CD4-positive, alpha-beta T cell treated with Interleukin-6 for 4 hours (primary cell): ENCODE measurements around the gene CCDC74B.
"Not testable (repeated sequence)": the region's sequence is repeated elsewhere in the genome, so short reads cannot be mapped to it uniquely, and the experiment has no call there.

ENCODE experiments used
- DNase-seq: peaks from one replicate; pipeline ENCODE4 v3.0.0-alpha.2; 2020; ENCODE audit warnings: mixed read lengths

Gene CCDC74B

DNA sequence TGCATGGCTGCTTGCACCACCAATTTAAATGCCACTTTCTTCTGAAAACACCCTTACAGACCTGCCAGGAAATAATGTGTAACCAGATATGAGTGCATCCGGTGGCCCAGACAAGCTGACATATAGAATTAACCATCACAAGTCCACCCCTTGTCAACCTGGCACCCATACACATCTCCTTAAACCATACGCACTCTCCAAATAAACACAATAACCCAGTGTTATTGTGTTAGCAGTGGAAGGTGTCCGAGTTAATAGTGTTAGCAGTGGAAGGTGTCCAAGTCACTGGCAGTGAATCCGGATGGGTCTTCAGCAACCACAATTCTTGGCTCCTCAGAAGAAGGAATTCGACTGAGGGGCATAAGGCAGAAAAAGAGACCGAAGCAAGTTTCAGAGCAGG, 3.6 kb upstream of the CCDC74B start:
- DNase-seq: not testable (repeated sequence)

DNA sequence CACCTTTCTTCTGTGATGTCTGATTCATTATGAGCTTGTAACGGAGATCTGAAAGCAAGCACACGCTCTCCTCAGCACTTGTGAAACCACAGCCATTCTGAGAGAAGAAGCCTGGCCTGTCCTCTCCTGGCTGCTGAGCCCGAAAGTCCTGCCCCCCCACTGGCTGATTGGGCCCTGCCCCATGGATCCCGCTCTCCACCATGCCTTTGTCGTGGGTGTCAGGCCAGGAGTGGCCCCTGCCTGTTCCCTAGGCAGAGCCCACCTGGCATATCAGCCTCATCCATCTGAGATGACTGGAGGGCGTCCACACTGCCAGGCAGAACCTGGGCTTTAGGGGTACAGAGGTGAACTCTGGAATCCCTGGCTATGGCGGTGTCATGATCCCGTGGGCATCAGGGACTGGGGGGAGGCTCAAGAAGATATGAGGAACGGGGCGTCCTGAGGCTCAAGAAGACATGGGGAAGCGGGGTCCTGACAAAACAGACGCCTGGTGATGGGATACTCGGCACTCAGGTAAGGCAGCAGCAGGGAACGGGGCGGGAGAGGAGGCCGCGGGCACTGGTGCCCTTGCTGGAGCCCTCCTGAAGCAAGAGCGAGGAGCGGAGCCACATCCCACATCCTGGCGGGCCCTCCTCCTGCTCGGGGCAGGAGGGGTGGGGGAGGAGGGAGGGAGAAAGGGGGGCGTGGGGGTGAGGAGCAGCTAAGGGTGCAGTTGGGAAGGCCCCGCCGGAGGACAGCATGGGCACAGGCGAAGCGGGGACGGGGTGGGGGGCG, 1.5 kb downstream of the CCDC74B start:
- DNase-seq: not testable (repeated sequence)

DNA sequence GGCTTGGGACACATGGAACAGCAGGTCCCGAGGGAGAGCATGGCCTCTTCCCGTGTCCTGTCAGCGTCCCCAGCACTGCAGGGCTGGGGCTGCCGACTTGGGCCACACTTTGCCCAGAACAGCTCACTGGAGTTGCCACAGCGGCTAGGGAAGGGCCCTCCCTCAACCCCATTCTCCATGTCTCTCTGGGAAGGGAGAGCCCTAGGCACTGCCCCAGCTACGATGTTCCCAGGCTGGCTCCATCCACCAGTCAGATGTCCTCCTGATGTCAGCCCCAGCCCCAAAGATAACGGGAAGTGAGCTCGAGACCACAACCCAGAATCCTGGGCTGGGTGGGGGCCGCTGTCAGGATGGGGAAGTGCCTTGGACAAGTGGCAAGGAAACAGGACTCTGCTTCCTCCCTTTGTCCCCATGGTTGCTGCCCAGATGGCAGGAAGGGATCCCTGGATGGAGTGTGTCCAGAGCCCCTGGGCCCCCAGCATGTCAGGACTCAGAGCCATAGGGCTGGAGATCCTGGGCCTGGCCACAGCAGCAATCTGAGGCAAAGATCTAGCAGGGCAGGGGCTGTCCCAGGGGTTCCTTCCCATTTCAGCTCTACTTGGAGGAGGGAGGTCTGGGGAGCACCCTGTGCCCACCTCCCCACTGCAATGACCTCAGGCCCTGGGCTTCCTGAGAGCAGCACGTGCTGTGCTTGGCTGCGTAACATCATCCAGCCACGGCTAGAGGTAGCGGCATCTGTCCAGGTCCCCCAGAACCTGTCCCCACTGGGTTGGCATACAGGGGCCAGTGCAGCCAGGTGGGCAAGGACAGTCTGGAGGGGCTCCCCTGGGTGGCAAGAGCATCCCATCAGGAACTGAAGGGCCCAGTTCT, 2.3 kb downstream of the CCDC74B start:
- not testable (repeated sequence) for DNase-seq

DNA sequence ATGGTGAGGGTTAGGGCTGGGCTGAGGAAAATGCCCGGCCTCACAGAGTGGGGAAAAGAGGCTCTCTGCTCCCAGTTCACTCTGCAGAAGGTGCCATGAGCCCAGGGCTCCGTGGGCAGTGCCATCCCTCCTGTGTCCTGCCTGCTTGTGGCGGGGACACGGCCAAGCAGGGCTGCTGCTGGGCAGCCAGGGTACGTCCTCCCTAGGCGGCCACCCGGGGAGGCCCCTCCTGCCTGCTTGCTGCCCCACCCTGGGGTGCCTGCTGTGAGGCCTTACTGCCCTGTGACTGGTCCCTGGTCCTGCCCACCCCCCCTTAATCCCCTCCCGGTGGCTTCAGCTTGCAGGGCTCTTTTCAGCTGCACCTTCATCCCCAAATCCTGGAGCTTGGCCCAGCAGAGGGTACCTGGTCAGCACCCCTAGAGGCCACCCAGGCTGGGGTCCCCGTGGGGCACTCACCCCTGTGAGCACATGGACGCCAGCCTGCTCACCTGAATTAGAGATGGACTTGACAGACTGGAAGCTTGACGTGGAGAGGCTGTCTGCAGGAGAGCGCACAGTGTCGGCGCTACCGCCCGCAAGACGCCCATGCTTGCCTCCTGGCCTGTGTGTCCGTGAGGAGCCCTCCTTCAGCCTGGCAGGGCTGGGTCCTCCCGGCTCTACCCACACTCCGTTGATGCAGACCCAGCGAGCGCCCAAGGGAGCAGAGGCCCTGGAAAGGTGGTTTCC, 3.1 kb downstream of the CCDC74B start:
- not testable (repeated sequence) for DNase-seq

DNA sequence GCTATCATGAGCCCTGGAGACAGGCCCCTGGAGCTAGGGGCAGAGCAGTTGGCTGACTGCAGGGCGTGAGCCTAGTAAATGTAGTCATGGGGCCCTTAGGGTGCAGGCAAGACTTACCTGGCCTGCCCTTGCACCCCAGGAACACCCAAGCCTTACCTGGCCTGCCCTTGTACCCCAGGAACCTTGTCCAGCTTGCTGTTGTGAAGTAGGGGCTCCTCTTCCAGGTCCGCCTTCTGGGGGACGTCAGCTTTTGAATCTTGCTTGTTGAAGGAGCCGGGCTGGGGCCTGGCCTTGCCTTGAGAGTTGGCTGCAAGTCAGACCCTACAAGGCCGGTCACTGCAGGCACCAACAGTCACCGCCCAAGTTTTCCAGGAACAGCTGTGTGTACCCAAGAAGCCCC, 3.9 kb downstream of the CCDC74B start:
- not testable (repeated sequence) for DNase-seq

DNA sequence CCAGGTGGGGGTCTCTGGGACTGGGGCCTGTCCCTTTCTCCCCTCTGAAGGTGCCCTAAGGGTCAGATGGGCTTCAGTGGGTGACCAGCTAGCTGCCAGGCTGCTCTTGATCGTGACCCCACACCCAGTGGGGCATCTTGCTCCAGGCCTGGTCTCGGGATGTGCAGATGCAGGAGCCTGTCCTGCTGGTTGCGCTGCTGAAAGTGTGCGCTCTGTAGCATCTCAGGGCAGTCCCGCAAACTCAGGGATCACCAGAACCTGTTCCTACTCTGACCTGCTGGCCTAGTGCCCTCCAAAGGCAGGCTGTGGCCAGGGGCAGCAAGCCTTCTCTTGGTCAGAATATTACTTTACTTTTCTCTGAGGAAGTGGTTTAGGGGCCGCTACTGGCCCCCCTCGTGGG, 4.4 kb downstream of the CCDC74B start:
- DNase-seq: not testable (repeated sequence)

DNA sequence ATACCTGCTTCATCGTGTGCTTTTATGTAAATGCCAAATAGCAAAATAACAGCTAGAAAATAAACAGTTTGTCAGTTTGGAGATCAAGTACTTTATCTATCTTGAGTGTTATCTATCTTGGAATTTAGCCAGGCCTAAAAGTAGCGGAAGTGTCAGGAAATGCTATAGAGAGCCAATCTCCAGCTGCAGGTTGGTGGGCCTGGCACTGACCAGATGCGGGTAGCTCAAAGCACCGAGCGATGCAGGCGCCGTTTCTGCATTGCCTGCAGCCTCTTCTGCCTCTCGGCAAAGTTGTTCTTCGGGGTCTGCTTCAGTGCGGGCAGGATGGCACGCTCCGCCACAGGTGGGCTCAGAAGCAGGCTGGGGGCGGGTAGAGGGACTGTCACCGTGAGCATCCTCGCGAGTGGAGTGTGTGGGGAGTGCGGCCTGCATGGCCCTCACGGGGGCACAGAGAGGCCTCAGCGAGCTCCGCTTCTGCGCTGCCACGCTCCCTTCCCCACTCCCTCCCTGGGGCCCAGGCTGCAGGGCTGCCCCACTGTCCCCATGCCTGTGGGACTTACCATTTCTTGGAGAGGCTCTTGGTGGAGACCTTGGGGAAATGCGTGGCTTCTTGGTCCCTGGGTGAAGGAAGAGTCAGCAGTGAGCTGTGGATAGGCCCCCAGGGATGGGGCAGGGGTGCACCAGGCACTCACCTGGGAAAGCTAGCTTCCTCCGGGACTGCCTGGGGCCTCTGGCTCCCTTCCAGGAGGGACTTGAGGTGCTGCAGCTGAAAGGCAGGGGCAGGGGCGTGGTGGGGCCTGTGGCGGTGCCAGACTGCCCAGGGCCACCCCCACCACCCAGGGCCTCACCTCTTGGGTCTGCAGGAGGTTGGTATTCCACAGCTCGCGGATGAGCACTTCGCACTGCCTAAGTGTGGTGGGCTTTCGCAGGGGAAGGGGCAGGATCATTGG, 5.3 kb downstream of the CCDC74B start:
- DNase-seq: not testable (repeated sequence)

DNA sequence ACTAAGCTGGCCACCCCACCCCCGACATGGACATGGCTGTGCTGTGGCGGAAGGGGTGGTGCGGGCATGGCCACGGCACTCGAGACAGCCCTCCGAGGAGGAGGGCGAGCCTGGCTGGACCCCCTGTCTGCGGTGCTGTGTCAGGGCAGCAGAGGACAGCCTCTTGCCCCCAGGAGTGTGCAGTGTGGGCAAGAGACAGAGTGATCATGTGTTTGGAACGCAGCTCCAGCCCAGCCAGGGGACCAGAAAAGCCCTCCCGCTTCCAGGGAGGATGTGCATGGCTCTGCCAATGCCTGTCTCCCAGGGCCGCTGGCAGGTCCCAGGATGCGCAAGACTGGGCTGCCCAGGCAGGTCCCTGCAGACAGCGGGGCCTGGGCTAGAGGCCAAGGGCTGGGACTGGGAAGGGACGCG, 6.1 kb downstream of the CCDC74B start:
- not testable (repeated sequence) for DNase-seq

DNA sequence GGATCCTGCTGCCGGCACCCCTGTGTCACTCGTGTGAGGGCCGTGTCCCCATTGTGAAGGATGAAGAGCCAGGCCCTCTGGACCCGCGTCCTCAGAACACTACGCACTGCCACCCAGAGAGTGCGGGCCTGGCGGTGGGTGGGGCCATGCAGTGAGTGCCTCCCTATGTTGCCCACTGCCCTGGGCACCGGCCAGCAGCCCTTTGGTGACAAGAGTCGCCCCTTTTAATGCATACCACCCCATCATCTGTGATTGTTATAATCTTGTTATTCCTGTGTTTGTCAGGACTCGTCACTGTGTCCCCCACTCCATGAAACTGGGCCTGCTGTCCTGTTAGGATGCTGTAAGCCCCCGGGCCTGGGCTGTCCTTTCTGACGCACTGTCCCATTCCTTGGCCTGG, 6.6 kb downstream of the CCDC74B start:
- DNase-seq: not testable (repeated sequence)

DNA sequence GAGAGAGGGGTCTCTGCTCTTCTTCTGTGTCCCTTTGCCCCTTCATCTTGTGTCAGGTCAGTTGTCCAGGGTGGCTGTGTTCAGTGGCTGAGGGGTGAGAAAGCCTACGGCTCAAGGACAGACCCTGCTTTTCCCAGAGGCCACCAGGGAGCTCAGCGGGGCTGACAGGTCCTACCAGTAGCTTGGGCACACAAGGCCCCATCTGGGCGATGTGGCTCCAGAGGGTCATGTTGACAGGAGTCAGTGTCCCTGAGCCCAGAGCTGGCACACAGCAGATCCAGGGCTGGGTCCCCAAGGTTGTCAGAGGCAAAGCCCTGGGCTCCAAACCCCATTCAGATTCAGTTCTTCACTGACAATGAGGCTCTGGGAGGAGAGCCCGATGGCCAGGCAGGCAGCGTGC, 7.8 kb downstream of the CCDC74B start:
- not testable (repeated sequence) for DNase-seq

DNA sequence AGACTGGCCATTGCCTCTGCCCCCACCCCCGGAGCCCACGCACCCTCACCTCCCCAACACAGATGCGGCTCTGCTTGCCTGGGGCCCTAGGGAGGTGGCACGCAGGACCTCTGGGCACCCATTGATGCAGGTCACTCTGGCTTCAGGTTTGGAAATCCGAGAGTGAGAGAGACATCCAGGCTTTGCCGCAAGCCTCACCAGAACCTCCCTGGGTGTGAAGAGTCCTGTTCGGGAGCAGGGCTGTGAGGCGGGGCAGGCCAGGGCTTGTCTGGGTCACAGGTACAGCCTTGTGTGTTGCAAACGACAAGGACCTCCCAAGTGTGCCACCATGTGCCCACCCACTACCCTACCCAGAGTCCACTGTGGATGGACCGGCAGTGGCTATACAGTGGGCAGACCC, 8.4 kb downstream of the CCDC74B start:
- DNase-seq: not testable (repeated sequence)

DNA sequence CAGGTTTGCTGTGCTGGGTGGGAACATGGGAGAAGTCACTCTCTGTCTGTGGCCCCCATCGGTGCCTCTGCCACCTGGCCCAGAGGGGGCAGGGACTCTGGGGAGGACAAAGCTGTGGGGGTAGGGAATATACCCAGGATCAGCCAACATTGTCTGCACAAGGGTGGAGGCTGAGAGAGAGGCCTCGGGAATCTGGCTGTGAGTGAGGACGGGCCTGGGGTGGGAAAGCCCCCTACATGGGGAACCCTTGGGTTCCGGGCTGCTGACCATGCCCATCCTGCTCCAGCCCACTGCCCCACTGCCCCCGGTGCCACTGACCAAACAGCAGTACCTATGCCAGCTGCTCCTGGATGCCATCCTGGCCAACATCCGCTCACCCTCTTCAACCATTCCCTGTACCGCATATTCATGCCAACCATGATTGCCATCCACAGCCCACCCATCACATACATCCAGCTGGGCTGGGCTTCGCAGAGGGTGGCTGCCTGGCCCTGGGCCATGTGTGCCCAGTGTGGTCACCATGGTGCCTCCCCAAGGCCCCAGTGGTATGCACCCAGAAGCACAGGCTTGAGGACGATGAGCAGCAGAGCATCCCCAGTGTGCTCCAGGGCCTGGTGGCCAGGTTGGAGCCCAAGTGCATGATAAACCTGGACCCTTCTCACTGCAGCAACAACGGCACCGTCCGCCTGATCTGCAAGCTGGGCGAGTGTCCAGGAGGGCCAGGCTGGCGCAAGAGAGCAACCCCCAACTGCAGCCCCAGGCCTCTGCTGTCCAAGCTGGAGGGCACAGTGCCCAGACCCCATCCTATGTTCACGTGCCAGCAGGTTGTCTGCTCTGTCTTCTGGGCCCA, 9.0 kb downstream of the CCDC74B start:
- DNase-seq: no peak

DNA sequence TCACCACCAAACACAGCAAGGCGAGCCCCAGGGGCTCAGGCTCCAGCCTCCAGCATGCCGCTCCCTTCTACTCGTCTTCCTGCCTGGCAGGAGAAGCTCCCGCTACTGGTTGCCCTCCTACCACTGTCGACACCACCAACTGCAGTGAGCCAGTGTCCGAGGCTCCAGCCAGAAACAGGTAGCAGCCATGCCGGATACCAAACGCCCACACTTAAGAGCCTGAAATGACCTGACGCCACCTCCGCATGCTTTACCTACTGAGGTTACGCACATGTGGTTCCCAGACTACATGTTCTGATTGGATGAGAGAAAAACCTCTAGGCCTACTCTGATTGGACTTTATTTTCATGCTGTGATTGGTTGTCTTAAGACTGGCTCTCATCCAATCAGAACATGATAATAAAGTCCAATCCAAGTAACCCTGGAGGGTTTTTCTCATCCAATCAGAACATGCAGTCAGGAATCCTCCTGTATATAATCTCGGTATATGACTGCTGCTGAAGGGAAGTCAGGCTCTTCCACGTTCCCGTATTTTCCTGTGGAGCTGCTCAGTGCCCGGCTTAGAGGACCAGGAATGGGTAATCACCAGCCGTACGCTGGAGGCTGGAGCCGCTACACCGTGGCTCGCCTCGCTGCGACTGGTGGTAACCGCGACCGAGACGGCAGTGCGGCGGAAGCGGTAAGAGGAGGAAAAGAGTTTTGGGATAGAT, 15.6 kb downstream of the CCDC74B start, which contains the start of gene POTEF:
POTEF (minus strand) TSS at position 103 of the 710 bp plus-strand sequence. CDS start 8,707 bp downstream, outside the sequence.
- DNase-seq: not testable (repeated sequence)

DNA sequence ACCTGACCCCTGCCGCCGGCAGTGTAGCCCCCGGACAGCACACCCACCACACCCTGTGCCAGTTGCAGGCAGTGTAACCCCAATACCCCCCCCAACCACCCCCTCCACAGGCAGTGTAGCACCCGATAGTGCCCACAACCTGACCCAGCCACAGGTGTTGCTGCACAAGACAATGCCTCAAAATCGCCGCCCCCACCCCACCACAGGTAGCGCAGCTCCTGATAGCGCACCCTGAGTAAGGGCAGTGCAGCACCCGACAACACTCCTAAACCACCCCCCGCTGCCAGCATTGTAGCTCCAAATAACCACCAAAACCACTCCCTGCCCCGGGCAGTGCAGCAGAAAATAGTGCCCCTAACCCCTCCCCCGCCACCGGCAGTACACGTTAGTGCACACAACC, 16.4 kb downstream of the CCDC74B start:
- DNase-seq: not testable (repeated sequence)

DNA sequence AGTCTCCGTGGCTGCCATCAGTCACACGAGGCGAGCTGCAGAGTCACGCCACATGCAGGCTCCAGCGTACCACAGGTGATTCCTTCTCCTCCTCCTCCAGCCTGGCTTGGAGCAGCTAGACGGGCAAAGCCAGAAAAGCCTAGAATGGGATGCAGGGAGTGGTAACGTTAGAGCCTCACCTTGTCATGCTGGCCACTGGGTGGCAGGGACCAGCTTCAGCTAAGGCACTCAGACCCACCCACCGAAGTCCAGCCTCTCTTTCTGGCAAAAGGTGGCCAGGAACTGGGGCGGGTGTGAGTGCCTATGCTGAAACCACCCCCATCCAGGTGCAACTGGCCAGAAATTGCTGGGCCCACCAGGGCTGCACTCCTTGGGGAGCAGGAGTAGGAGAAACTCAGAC, 17.2 kb downstream of the CCDC74B start:
- not testable (repeated sequence) for DNase-seq

DNA sequence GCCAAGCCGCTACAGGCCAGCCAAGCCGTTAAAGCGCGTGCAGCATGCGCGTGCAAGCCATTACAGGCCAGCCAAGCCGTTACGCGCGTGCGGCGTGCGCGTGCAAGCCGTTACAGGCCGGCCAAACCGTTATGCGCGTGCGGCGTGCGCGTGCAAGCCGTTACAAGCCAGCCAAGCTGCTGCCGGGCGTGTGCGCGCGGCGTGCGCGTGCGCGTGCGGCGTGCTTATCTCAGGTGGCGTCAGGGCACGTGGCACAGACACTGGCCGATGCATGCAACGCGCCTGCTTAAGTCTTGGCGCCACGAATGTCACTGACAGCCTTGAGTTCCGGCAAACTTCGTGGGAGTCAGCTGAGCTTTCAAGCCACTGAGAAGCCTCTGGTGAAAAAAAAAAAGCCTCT, 24.0 kb downstream of the CCDC74B start:
- DNase-seq: not testable (repeated sequence)

DNA sequence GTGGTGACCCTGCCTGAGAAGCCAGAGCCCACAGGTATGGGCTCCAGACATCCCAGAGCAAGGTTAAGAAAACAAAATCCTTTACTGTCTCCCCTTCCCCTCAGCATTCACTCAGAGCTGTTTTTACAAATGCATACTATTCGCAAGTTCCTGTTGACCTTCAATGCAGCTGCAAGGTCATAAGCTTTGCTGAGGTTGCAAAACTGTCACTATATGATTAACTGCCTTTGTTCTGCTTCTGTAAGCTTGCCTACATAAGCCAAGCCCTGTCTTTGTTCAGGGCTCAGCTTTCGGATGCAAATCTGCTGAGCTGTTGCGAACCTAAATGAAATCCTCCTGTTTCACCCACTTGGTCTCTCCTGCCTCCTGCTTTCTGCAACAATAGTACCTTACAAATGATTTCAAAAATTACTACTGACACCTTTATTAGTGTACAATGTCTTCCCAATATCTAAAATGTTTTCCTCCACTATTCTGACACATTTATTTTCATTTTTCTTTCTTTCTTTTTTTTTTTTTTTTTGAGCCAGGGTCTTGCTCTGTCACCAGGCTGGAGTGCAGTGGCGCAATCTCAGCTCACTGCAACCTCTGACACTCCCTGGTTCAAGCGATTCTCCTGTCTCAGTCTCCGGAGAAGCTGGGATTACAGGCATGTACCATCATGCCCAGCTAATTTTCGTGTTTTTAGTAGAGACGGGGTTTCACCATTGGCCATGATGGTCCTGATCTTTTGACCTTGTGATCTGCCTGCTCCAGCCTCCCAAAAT, 42.1 kb downstream of the CCDC74B start:
- DNase-seq: not testable (repeated sequence)
